Measurements from ENCODE around the gene CKS1B.

CKS1B gene

DNA sequence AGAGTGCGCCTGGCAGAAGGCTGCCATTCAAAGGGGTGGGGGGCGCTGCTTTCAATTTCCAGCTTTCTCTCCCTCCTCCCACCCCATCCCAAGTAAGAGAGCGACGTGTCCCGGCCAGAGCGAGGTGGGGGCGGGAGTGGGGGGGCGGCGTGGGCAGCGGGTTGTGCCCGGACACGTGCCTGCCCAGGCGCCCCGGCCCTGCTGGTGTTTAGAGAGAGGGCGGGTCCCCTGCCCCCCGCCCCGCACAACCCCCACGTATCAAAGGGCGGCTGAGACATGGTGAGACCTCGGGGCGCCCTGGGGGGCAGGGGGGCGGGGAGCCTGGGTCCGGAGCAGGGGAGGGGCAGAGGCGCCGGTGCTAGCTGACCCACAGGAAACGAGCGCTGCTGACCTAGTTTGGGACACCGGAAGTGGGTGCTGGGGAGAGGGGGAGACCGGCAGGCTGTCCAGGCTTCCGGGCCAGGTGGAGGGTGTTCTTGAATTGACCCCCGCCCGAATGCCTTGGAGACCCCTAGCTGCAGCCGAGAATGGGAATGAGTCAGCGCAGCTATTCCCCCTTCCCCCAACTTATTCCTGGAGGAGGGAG is 29.4 kb downstream of the CKS1B start:
- H3K4me1 ChIP-seq (ENCODE audit: insufficient read depth, poor library complexity, severe bottlenecking) = peaks cover 48% of the 10 kb centered on the region
- DNase-seq (ENCODE audit: low spot score) (peak; percentile 78), ATAC-seq (ENCODE audit: low read depth) (peak; percentile 3; the same call in 1 of the 3 replicates)
- H3K4me3 ChIP-seq (ENCODE audit: severe bottlenecking) = peak overlapping the region; percentile 93
- H3K9me3 ChIP-seq (ENCODE audit: severe bottlenecking) = no peaks in the 10 kb centered on the region
- TF ChIP-seq, protein P1, sequence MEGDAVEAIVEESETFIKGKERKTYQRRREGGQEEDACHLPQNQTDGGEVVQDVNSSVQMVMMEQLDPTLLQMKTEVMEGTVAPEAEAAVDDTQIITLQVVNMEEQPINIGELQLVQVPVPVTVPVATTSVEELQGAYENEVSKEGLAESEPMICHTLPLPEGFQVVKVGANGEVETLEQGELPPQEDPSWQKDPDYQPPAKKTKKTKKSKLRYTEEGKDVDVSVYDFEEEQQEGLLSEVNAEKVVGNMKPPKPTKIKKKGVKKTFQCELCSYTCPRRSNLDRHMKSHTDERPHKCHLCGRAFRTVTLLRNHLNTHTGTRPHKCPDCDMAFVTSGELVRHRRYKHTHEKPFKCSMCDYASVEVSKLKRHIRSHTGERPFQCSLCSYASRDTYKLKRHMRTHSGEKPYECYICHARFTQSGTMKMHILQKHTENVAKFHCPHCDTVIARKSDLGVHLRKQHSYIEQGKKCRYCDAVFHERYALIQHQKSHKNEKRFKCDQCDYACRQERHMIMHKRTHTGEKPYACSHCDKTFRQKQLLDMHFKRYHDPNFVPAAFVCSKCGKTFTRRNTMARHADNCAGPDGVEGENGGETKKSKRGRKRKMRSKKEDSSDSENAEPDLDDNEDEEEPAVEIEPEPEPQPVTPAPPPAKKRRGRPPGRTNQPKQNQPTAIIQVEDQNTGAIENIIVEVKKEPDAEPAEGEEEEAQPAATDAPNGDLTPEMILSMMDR (IDR thresholded peaks at IDR 0.05; ENCODE audit: poor library complexity, severe bottlenecking) = no peak
- H3K36me3 ChIP-seq (ENCODE audit: low read depth) = peaks cover 36% of the 10 kb centered on the region
- H3K27me3 ChIP-seq (ENCODE audit: insufficient read depth, poor library complexity, severe bottlenecking) = no peaks in the 10 kb centered on the region
- H3K27ac ChIP-seq (ENCODE audit: poor library complexity, severe bottlenecking) = peak overlapping the region; percentile 96

DNA sequence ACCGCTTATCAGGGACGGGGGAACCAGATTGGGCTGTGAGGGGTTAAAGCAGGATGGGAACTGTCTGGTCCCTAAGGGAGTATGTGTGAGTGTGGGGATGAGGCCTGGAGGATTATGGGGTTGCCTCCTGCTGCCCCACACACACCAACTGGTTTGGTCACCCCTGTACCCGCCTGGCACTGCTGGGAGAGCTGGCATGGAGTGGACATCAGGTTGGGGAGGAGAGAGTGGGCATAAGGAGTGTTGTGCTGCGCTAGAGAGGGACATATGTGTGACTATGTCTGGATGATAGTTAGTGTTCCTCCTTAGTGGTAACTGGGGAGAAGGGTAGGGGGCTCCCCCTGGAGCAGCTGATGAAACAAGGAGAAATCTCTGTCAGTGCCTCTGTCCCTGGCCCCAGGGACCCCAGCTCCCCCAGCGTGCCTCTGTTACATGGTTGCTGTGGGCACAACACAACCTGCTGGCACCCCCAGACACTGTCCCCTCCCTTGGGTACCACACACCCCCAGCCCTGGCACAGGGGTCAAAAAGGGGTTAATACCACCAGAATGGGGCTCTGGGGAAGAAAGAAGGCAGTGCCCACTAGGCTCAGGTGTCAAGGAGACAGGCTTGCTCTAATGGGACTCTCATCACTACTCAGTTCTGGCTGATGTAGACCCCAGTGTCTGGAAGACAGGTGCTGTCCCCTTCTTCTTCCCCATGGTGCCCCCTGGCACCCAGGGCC is 30.0 kb downstream of the CKS1B start:
- H3K27me3 ChIP-seq (ENCODE audit: insufficient read depth, poor library complexity, severe bottlenecking) = no peaks in the 10 kb centered on the region

DNA sequence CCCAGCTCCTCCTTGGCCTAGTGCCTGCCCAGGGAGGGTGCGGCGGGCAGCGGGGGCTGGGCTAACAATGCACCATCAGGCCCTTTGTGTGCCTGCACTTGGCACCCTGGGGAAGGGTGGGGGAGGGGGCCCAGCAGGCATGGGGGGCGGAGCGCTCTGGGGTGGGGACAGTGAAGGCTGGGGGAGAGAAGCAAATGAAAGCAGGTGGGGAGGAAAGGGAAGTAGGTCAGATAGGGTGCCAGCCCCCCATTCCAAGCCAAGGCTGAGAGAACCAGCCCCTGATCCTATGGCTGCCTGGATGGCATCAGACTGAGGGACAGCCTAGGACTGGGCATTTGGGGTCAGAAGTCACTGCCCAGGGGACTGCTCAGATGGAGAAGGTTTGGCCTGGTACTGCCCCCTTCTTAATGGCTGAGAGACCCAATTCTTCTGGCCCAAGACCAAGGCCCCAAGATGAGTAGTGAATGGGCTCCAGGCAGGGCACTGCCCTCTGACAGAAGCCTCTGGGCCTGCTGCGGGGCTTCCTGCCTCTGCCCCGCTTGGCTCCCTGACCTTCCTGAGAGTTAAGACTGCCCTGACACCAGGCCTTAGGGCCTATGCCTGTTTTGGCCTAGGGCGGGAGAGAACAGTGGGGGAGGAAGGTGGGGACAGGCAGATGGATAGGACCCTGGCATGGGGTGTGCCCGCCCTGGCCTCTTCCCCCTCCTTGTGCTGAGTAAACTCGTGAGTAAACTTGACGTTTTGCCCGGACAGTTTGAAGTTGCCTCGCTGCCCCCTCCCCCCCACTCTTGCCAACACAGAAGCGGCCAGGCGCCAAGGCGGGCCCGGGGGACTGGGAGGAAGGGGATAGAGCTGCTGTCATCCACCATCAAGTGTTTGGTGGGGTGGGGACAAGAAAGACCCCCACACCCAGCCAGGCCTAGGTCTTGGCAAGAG is 30.9 kb downstream of the CKS1B start:
- H3K4me1 ChIP-seq (ENCODE audit: insufficient read depth, poor library complexity, severe bottlenecking) = peaks cover 42% of the 10 kb centered on the region
- peak; percentile 82 for DNase-seq (ENCODE audit: low spot score)
- H3K36me3 ChIP-seq (ENCODE audit: low read depth) = peaks cover 38% of the 10 kb centered on the region
- H3K9me3 ChIP-seq (ENCODE audit: severe bottlenecking) = no peaks in the 10 kb centered on the region
- H3K4me3 ChIP-seq (ENCODE audit: severe bottlenecking) = no peak overlapping the region
- peak; percentile 37 for ATAC-seq (ENCODE audit: low read depth)
- no peaks in the 10 kb centered on the region for H3K27me3 ChIP-seq (ENCODE audit: insufficient read depth, poor library complexity, severe bottlenecking)
- peak overlapping the region; percentile 96 for H3K27ac ChIP-seq (ENCODE audit: poor library complexity, severe bottlenecking)
- TF ChIP-seq, protein P1 (IDR thresholded peaks at IDR 0.05; ENCODE audit: poor library complexity, severe bottlenecking) = no peak

More for the DNA sequence above, 30.0 kb downstream of the CKS1B start:
- Histone ChIP-seq H3K27ac (ENCODE audit: poor library complexity, severe bottlenecking) (peak overlapping the region; percentile 96), H3K36me3 (ENCODE audit: low read depth) (peaks cover 38% of the 10 kb centered on the region), H3K4me3 (ENCODE audit: severe bottlenecking) (peak overlapping the region; percentile 93), H3K9me3 (ENCODE audit: severe bottlenecking) (no peaks in the 10 kb centered on the region), H3K4me1 (ENCODE audit: insufficient read depth, poor library complexity, severe bottlenecking) (peaks cover 48% of the 10 kb centered on the region)
- TF ChIP-seq, protein P1 (IDR thresholded peaks at IDR 0.05; ENCODE audit: poor library complexity, severe bottlenecking) = no peak
- peak; percentile 46 for DNase-seq (ENCODE audit: low spot score)
- no peak for ATAC-seq (ENCODE audit: low read depth)

DNA sequence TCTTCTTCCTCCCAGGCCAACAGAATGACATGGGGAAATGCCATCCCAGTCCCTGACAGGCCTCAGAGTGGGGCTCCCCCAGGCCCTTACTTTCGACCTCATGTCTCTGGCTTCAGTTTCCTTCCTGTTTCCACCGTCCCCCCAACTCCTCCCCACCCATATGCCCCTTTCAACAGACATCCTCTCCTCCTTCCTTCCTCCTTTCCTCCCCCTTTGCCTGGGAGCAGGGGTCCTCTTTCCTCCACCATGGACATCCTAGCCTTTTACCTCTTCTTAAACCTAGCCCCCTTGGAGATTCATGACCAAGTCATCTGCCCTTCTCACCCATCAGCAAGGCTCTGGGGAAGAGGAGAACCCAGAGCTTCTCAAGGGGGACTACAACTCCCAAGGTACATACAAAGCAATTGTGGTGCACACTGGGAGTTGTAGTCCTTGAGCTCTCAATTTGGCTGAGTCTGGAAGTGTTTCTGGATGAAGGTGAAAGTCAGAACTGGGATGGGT is 32.2 kb downstream of the CKS1B start:
- TF ChIP-seq, protein P1 (IDR thresholded peaks at IDR 0.05; ENCODE audit: poor library complexity, severe bottlenecking) = no peak
- Histone ChIP-seq H3K9me3 (ENCODE audit: severe bottlenecking) (no peaks in the 10 kb centered on the region), H3K36me3 (ENCODE audit: low read depth) (peaks cover 45% of the 10 kb centered on the region), H3K27ac (ENCODE audit: poor library complexity, severe bottlenecking) (peak overlapping the region; percentile 96), H3K4me3 (ENCODE audit: severe bottlenecking) (no peak overlapping the region), H3K27me3 (ENCODE audit: insufficient read depth, poor library complexity, severe bottlenecking) (no peaks in the 10 kb centered on the region), H3K4me1 (ENCODE audit: insufficient read depth, poor library complexity, severe bottlenecking) (peaks cover 50% of the 10 kb centered on the region)
- no peak for ATAC-seq (ENCODE audit: low read depth)
- DNase-seq (ENCODE audit: low spot score) = no peak

Data from RWPE2 (cell line).